Activated gamma-delta T cell treated with Interleukin-2 at 50 U/mL for 16 hours (primary cell): ENCODE measurements around the gene TMEM200A.
A peak's percentile ranks its signal among the peaks of the same experiment; 100 is the strongest.
"Not testable (repeated sequence)": the region's sequence is repeated elsewhere in the genome, so short reads cannot be mapped to it uniquely, and the experiment has no call there.

ENCODE experiments used
- DNase-seq: peaks from one replicate; pipeline ENCODE4 v3.0.0-alpha.2; 2020

Gene TMEM200A

DNA sequence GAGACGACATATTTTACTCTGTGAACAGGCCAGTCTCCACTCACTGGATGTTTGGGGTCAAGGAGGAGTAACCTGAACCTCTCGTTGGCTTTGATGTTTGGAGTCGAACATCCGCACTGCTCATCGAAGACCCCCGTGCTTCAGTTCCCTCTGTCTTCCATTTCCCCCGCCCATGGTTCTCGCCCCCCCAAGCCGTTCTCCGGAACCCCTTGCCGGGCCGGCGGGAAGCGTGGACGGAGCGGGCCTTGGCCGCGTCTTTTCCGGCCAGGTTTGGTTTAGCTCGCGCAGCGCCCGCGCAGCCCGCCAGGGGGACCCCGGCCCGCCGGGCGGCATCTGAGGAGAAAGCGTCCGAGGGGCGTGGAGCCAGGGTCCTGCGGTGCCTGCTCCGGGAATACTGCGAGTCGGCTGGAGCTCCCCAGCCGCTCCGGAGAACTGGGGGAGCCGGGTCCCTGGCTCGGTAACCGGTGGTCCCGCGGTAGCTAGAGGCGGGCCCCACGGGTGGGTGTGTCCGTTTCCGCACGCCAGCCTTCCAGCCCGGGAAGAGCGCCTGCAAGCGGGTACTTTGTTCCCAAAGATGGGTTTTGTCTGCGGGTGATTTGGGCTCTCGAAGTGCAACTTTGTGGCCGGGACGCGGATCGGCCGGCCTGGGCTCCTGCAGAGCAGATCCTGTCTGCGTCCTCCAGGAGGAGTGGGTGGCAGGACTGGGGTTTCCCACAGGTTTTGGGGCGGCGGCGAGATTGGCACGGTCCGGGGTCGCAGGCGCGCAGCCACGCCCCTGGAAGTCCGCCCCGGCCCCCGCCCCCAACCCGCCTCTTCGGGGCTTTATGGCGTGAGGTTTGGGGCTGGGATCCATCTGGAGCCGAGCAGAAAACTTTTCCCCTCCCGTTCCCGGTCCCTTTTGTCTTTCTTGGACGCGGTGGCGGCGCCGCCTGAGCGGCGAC, at the start of gene TMEM200A:
Gene TMEM200A (plus strand): TSS at position 852 of the 941 bp plus-strand sequence. CDS start 74,406 bp downstream, outside the sequence.
- DNase-seq = peak; percentile 21

DNA sequence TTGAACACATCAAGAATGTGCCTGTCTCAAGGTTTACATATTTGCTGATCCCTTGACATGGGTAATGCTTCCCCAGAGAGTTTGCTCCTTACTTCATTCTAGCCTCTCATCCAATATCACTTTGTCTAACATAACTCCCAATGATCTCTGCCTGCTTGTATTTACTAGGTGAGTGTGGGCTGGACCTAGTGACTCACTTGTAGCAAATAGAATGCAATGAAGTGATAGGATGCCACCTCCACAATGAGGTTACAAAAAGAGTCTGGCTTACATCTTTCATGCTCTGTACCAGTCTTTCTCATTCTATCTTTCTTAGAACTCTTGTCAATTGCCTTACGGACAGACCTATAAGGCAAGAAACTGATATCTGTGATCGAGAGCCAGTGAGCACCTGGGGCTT, 44.9 kb upstream of the TMEM200A start:
- no peak for DNase-seq

DNA sequence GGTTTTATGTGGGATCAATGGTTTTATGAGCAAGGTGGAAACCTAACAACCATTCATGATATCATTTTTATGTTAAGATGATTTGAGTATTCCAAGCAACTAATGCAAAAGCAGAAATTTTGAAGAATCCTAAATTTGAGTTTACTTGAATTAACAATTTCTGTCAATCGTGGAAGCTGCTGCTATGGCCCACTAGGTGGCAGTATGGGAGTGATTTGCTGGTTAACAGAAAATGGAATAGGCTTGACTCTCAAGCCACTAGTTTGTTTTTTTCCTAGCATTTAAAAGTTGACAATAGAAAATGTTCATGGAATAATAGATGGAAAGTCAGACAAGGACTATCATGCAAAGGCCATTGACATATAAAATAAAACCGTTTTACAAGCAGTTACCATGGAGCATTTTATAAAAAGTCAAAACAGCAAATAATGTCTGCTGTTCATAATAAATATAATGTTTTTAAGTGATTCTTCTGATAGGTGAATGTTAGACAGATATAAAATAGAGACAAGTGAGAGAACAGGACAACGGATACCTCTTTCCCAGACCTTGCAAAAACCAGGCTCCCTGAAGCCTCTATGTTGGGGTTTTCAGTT, 43.0 kb upstream of the TMEM200A start:
- DNase-seq = peak; percentile 52

DNA sequence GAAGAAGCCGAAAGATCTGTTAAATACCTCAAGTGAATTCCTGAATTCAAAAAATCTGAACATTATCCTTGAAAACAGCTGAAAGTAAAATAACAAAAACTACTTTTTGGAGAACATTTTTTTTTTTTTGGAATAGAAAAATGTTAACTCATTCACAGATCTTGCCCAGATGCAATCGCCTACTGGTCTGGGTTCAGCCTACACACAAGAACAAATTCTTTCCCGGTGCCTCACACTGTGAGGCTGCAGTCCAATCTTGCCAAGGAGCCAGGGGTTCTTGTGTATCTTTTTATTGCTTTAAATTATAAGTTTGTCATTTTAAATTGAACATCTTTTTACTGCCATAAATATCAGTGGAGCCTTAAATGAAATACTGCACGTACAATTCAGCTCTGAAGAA, 41.2 kb upstream of the TMEM200A start:
- DNase-seq = no peak

DNA sequence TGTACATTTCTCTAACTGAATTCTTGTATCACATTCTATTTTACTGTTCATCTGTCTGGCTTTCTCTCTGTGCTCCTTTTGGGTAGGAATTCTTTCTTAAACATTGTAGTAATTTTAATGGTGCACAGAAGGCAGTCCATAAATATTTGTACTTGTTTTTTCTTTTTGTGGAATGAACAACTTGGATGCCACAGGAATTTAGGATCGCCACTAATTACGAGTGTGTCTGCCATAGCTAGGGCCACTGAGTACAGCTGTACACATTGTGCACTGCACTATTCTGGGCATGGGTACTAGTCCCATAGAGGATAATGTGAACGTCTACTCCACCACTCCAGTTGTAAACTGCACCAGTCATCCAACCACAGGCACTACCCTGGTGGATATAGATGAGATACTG, 39.3 kb upstream of the TMEM200A start:
- DNase-seq = no peak

DNA sequence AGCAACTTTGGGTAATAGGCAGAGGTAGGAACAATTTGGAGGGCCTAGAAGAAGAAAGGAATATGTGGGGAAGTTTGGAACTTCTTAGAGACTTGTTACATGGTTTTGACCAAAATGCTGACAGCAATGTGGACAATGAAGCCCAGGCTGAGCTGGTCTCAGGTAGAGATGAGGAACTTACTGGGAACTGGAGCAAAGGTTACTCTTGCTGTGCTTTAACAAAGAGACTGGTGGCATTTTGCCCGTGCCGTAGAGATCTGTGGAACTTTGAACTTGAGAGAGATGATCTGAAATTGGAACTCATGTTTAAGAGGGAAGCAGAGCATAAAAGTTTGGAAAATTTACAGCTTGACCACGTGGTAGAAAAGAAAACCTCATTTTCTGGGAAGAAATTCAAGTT, 28.3 kb upstream of the TMEM200A start:
- DNase-seq = no peak

DNA sequence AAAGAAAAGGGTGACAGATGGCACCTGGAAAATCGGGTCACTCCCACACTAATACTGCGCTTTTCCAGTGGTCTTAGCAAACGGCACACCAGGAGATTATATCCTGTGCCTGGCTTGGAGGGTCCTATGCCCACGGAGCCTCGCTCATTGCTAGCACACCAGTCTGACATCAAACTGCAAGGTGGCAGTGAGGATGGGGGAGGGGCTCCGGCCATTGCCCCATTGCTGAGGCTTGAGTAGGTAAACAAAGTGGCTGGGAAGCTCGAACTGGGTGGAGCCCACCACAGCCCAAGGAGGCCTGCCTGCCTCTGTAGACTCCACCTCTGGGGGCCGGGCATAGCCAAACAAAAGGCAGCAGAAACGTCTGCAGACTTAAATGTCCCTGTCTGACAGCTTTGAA, 19.5 kb upstream of the TMEM200A start:
- not testable (repeated sequence) for DNase-seq

DNA sequence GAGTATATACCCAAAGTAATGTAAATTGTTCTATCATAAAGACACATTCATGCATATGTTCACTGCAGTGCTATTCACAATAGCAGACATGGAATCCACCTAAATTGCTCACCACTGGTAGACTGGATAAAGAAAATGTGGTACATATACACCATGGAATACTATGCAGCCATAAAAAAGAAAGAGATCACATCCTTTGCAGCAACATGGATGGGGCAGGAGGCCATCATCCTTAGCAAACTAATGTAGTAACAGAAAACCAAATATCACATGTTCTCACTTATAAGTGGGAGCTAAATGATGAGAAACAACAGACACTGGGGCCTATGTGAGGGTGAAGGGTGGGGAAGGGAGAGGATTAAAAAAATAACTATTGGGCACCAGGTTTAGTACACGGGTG, 11.5 kb upstream of the TMEM200A start:
- no peak for DNase-seq

DNA sequence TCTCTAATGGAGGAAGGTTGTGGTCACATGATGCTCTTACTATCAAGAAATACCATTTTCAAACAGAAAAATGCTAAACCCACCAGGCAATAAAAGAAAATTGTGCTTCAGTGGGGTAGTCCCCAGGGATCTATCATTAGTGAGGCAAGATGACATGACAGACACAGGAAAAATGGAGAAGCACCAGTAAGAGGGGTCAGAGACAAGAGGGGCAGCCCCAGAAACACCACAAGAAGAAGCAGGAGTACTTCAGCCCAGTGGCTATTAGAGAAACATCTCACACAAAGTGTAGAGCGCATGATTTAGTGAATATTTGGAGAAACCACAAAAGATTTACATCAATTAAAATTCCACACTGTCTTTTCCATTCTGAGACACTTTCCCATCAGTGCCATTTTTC, 10.2 kb upstream of the TMEM200A start:
- DNase-seq = no peak

DNA sequence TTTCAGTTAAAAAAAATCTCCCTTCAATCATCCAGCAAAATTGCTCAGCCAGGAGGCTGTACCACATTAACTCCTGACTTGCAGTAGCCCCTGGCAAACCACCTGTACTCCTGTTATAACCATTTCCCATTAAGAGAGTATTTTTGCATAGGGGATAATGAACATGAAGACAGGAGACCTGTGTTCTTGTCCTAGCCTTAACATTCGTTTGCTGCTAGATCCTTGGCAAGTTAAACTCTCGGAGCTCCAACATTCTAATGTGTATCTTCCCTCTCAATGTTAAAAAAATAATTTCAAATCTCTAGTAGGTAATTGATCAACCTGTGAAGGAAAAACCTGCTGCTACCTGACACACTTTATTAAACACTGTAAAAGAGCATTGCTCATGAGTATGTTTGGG, 8.4 kb upstream of the TMEM200A start:
- DNase-seq = no peak

DNA sequence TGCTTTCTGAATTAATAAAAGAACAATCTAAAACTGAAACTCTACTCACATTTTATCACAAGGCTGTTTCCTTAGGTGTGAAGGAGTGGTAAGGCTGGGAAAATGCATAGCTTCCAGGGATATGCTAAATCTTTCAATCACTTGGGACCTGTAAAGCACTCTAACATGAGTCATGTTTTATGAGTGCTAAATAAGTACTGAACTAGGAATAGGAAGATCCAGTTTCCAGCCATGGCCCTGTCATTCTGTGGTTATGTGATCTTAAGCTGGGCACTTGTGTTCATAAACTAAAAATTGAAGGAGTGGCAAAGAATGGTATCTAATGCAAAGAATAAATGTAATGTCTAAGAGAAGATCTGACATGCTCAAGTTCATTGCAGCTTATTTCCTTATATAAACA, 6.1 kb upstream of the TMEM200A start:
- DNase-seq = no peak

DNA sequence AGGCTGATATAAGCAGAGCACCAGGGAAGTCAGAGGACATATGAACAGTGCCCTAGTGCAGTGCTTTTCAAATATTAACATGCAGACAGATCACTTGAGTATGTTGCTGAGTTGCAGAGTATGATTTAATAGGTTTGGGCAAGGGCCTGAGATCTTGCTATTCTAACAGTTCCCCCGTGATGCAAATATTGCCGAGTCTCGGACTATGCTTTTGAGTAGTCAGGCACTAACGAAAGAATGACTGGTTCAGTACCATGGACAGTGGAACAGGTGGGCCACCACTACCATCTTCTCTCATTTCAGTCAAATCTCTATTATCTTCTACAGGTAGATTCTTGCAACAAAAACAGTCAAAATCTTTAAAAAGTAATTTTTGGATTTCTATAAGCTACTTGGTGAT, 3.7 kb upstream of the TMEM200A start:
- no peak for DNase-seq

DNA sequence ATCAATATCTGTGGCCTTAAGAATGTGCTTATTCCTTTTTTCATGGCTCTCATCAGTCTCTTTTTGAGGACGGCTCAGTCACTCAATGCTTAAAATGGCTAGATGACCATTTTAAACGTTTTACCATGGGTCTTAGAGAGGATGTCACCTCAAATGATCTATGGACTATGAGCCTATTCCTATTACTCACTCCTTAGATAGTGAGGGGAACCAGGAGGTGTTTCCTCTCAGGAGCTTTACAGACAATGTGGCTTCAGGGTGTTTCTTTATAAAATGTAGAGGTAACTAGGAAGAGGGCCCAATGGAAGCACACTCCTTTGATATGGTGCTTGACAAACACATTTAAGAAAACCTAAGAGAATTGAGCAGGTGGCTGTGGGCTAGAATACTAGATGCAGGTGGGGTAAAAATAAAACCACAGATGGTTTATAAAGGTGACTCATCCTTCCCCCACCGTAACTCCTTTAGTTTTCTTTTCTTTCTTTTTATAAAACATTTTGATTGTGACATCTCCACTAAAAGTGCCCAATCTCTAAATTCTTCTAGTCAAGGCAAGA, 1.5 kb upstream of the TMEM200A start:
- DNase-seq = no peak

DNA sequence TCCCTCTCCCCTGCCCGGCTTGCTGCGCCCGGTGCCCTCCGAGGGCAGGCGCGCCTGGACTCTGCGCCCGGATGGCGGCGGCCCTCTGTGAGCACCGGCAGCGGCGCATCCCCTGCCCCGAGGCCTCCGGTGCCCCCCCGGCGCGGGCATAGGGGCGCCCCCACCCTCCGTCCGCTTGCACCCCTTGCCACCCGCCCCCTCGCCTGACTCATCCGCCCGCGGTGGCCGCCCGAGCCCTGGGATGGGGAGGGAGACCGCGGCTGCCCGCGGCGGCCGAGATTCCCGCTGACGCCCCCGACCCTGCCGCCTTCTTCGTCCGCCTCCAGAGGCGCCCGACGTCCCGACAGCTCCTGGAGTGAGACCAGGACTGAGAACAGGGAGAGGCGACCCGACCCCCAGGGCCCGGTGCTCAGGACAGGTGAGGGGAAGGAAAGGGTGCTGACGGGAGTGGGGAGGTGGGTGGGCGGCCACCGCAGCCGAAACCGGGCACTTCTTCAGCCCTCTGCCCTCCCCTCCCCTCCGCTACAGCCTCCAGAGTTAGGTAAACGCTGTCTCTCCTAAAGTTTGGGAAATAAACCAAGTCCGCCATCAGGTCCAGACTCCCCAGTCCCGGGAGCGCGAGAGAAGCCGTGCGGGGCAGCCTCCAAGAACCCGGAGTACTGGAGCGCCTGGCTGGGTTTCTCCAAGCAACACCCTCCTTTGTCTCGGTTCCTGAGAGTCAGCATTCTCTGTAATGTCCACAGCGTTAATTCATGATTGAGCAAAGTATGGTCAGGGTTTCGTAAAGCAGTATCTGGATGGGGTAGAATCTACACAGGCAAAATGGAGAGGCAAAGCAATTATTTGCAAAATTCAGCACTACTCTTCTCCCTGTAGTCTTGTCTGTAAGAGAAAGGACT, 539 bp downstream of the TMEM200A start:
- peak; percentile 24 for DNase-seq

DNA sequence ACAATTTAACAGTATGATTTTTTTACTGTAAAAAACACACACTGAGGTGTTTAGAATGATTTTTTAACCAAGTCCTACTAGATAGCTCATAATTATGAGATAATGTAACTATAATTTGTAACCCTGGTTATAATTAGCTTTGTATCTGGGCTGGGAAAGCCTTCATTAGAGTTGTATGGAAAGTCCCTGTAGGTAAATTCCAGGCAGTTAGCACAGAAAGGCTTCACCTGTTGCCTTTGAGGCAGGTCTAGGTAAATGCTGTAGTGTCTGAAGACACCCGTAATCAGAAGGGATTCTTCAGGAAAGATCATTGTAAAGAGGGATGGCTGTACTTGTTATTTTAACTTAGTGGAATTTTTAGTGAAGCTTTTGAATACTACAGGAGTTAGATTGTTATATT, 1.9 kb downstream of the TMEM200A start:
- no peak for DNase-seq

DNA sequence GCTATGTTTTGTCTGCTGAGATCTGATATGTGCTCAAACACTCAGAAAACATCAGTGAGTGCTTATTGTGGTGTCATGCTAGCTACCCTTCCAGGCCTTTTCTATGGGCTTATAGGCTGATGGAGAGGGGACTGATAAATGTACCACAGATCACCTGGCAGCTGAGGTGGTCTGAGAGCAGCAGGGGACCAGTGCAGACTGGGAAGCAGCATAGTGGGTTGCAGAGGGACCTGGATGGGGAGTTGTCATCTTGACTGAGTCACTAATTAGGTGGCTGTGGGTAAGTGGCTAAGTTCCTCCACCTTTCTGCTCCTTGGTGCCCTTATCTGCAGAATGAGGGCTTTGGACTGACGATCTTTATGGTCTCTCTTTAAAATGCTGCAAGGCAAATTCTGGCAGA, 2.8 kb downstream of the TMEM200A start:
- no peak for DNase-seq

DNA sequence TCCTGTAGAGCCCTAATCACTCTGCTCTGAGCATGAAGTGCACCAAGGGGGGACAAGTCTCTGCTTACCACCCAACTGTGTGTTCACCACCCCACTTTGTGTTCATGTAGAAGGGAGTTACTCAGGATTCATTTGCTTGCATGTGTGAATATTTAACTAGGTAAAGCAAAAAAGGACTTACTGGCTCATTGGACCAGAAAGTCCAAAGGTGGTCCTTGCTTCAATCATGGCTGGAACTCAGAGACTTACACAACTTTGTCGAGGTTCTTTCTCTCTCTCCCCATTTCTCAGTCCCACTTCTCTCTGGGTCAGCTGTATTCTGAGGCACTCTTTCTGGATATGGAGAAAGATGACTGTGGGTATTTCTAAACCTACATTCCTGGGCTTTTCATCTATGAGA, 4.0 kb downstream of the TMEM200A start:
- DNase-seq = no peak

DNA sequence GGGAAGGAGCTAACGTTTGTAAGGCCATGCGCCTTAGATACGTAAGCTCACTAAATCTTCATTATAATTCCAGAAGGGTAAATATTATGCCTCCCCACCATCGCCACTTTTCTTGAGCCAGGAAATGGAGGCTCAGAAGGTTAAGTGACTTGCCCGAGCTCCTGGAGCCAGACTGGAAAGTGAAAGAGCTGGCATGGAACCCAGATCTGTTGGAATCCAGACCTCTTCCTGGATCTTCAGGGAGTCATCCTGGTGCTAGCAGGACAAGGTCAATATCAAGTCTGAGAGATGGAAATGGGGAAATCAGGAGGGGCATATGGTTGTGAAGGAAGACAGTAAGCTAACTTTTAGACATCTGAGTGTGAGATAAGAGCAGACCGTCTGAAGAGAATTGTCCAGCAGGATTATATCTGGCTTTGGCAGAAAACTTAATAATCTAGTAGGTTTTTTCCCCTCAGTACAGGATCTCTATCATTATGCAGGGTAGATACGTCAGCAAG, 6.2 kb downstream of the TMEM200A start:
- no peak for DNase-seq

DNA sequence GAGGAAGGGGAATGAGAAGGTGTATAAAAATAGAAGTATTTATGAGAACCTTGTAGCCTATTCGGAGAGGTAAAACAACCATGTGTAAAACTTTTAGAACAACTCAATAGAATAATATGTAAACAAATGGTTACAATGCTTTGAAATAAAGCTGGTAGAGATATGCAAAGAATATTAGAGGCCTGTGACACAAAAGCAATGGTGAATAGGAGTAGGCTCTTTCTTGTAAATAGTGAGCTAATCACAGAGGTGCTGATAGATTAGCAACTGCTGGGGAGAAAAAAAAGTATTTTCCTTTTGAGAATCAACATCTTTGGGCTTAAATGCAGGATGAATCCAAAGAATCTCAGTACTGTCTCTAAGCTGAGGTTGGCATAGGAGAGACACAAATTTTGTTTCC, 7.0 kb downstream of the TMEM200A start:
- DNase-seq = no peak

DNA sequence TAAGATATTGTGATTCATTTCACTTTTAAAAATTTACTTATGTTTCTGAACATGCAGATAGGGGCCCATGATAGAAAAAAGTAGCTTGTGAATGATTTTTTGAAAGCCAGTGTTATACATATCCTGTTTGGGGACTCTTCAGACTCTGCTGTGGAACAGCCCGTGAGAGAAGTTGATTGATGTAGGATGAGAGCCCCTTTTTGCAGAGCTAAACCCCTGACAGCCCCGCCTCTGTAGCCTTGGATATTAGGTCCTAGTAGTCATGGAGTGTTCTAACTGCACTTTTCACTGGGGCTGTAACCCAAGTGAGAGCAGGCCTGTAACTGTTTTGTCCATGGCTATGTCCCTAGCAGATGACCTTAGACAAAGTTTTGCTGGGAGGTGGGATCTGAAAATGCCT, 8.2 kb downstream of the TMEM200A start:
- no peak for DNase-seq

DNA sequence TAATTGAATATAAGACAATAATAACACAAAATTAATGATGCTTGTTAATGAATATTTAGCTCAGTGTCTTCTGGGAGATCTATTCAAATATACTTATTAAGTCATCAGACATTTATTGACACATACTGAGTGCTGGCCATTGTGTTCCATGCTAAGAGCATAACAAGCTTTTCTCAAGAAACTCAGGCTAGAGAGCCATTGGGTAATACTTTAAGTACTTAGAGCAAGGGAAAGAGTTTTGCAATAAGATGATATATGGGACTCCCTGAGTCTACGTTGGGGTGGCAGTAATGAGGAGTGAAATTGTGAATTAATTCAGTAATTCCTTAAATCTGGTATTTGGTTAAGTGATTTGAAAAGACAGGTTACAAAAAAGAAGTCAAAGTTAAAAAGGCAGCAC, 11.1 kb downstream of the TMEM200A start:
- DNase-seq = no peak

DNA sequence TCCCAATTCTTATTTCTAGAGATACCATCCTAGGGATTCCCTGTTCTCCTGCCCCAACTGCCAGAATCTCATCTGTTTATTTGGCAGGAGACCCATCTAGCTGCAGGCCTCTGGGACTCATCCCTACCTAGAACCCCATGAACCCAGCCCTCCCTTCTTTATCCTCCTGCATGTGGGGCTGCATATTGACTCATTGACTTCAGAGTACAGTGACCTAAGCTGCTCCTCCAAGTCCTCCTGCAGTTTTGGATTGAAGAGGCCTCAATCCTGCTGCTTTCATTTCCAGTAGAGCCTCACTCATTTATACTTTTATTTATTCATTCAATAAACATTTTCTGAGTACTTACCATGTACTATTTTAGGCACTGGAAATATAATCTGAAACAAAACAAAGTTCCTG, 11.6 kb downstream of the TMEM200A start:
- DNase-seq = no peak

DNA sequence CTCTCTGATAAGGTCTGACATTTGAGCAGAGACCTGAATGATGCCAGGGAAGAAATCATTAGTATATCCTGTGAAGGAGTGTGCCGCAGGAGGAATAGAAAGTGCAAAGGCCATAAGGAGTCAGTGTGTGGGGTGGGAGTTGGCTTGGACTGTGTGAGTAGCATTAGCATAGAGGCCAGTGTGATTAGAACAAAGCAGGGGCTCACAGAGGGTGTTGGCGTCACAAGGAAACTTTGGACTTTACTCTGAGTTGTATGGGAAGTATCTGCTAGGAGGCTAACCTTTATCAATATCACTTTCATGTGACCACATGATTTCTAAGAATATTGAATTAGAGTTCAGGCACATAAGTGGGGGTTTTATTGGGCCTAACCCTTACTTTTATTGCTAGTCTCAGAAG, 12.1 kb downstream of the TMEM200A start:
- no peak for DNase-seq
